ENCODE results near the gene GMPPA. TPM values are rescaled to one million over a fixed set of nuclear protein-coding genes. Genes with fewer than 3 reads are reported as not detected.

GMPPA gene
- total RNA-seq, 1 experiment from 2014 or later = 78.1 TPM

DNA sequence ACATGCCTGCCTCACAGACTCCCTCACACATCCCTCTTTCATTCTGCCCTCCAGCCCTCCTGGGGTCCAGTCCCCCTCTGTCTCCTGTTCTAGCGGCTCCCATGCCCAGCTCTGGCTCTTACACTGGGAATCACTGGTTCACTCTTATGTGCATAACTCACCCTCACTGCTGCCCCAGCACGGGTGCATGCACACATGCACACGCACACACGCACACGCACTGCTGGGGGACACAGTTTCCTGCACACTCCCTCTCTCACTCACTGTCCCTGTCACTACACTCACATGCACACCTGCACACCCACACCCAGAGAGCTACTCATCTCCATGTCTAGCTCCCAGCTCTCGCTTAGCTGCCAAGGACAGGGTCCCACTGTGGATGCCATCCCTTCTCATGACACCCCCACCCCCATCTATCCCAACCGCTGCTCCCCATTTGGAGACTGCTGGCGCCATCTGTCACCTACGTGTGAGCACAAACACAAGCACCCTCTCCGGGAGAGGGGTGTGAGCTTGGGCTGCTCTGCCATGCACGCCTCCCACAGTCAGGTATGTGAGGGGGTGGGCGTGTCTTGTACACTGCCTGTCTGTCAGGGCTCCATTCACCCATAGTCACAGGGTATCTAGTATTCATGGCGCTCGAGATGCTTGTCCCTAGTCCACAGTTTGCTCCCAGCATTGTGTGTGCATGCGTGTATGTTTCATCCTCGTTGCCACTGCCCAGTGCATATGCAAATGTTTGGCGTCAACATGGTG, 17.4 kb downstream of the GMPPA start:
- Histone ChIP-seq H2AFZ (ENCODE audit: low read length) (no peak overlapping the region), H3K79me2 (ENCODE audit: low read length) (no peaks in the 10 kb centered on the region), H3K36me3 (ENCODE audit: low read depth, low read length) (no peaks in the 10 kb centered on the region), H3K9ac (ENCODE audit: low read length) (no peak overlapping the region), H3K27ac (ENCODE audit: low read length) (no peak overlapping the region), H3K9me2 (replicated peaks; ENCODE audit: low read length) (no peaks in the 10 kb centered on the region), H3F3A (ENCODE audit: low read length, unreplicated experiment) (no peaks in the 10 kb centered on the region), H3K4me1 (ENCODE audit: insufficient read depth, low read length) (peaks cover 3% of the 10 kb centered on the region; the same call in 1 of the 2 replicates), H3K4me2 (ENCODE audit: low read length) (no peak overlapping the region), H3K27me3 (ENCODE audit: low read length) (peaks cover 37% of the 10 kb centered on the region), H3K4me3 (ENCODE audit: low read length) (no peak overlapping the region), H3K9me3 (ENCODE audit: low read length) (no peaks in the 10 kb centered on the region), H4K20me1 (ENCODE audit: low read length) (no peaks in the 10 kb centered on the region)
- no peak for TF ChIP-seq EZH2 (IDR thresholded peaks at IDR 0.05; ENCODE audit: low read length, unreplicated experiment)
- TF ChIP-seq, protein P1, sequence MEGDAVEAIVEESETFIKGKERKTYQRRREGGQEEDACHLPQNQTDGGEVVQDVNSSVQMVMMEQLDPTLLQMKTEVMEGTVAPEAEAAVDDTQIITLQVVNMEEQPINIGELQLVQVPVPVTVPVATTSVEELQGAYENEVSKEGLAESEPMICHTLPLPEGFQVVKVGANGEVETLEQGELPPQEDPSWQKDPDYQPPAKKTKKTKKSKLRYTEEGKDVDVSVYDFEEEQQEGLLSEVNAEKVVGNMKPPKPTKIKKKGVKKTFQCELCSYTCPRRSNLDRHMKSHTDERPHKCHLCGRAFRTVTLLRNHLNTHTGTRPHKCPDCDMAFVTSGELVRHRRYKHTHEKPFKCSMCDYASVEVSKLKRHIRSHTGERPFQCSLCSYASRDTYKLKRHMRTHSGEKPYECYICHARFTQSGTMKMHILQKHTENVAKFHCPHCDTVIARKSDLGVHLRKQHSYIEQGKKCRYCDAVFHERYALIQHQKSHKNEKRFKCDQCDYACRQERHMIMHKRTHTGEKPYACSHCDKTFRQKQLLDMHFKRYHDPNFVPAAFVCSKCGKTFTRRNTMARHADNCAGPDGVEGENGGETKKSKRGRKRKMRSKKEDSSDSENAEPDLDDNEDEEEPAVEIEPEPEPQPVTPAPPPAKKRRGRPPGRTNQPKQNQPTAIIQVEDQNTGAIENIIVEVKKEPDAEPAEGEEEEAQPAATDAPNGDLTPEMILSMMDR (conservative IDR thresholded peaks at IDR 0.05; ENCODE audit: low read depth, low read length) = no peak
- no peak for TF ChIP-seq EZH2phosphoT487 (IDR thresholded peaks at IDR 0.05; ENCODE audit: borderline replicate concordance, low read length)
- DNase-seq = no peak
- BruUV-seq (replicated peaks) = no TSS peak
- intact Hi-C loops (cut with micrococcal nuclease) = no loop called here
- no peak for ATAC-seq
- ChIA-PET CTCF (no interaction called here), POLR2A (ENCODE audit: unreplicated experiment) (no interaction called here)

DNA sequence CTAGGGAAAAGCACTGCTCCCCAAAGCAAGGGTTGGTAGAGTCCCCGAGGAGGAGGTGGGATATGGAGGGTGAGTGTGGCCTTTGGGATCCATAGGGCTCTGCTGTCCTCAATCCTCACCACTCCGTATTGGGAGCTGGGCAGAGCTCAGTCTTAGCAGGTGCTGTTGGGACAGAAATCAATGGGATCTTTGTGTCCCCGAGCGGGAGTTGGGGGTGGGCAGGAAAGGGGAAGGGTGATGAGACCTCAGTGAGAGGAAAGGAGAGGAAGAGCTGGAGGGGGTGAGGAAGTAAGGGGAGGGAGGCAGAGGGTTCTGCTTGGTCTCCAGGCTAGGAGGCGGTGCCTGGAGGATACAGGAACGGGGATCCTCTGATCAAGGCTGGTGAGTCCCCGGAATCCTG, 18.2 kb downstream of the GMPPA start:
- H3K79me2 ChIP-seq (ENCODE audit: low read length) = no peaks in the 10 kb centered on the region
- no peaks in the 10 kb centered on the region for H3F3A ChIP-seq (ENCODE audit: low read length, unreplicated experiment)
- H3K4me3 ChIP-seq (ENCODE audit: low read length) = no peak overlapping the region
- H3K36me3 ChIP-seq (ENCODE audit: low read depth, low read length) = no peaks in the 10 kb centered on the region
- no peaks in the 10 kb centered on the region for H4K20me1 ChIP-seq (ENCODE audit: low read length)
- no peak overlapping the region for H3K27ac ChIP-seq (ENCODE audit: low read length)
- no peak overlapping the region for H3K4me2 ChIP-seq (ENCODE audit: low read length)
- no peak overlapping the region for H2AFZ ChIP-seq (ENCODE audit: low read length)
- intact Hi-C loops (cut with micrococcal nuclease) = no loop called here
- CTCF ChIA-PET = no interaction called here
- H3K9me3 ChIP-seq (ENCODE audit: low read length) = no peaks in the 10 kb centered on the region
- H3K4me1 ChIP-seq (ENCODE audit: insufficient read depth, low read length) = peaks cover 12% of the 10 kb centered on the region
- no peak for DNase-seq
- H3K9ac ChIP-seq (ENCODE audit: low read length) = no peak overlapping the region
- POLR2A ChIA-PET (ENCODE audit: unreplicated experiment) = no interaction called here
- TF ChIP-seq EZH2 (IDR thresholded peaks at IDR 0.05; ENCODE audit: low read length, unreplicated experiment) = no peak
- TF ChIP-seq, protein P1 (conservative IDR thresholded peaks at IDR 0.05; ENCODE audit: low read depth, low read length) = no peak
- no peak for TF ChIP-seq EZH2phosphoT487 (IDR thresholded peaks at IDR 0.05; ENCODE audit: borderline replicate concordance, low read length)
- ATAC-seq = no peak
- BruUV-seq (replicated peaks) = no TSS peak
- H3K27me3 ChIP-seq (ENCODE audit: low read length) = peaks cover 30% of the 10 kb centered on the region
- no peaks in the 10 kb centered on the region for H3K9me2 ChIP-seq (replicated peaks; ENCODE audit: low read length)

Measured in PC-3 (cell line).